RWPE1 (cell line): ENCODE data around the gene ZCCHC24.

Experiments
- CTCF ChIA-PET: fragments of 350-600 bp; sonication (Branson Sonifier 250); formaldehyde crosslinking; extraction: SDS; loops from one replicate; lab custom pipeline; 2021; lab: Yijun Ruan, JAX
- POLR2A ChIA-PET: fragments of 400-600 bp; formaldehyde crosslinking; extraction: SDS; loops from one replicate; lab custom pipeline; 2020; ENCODE audit warnings: antibody characterized with exemption; ENCODE audit not compliant: low non-redundant PET; lab: Yijun Ruan, JAX
- DNase-seq: peaks from one replicate; pipeline ENCODE4 v3.0.0; 2012; ENCODE audit warnings: low spot score
- H3K27ac ChIP-seq: fragments of 450-650 bp; 2 replicates; pipeline ENCODE4 v1.5.1; 2017
- TF ChIP-seq, protein P1 (sequence below): fragments of 450-650 bp; conservative IDR thresholded peaks from 2 replicates; pipeline ENCODE4 v1.5.1; 2017; ENCODE audit warnings: low read depth, mild to moderate bottlenecking

Gene ZCCHC24

DNA sequence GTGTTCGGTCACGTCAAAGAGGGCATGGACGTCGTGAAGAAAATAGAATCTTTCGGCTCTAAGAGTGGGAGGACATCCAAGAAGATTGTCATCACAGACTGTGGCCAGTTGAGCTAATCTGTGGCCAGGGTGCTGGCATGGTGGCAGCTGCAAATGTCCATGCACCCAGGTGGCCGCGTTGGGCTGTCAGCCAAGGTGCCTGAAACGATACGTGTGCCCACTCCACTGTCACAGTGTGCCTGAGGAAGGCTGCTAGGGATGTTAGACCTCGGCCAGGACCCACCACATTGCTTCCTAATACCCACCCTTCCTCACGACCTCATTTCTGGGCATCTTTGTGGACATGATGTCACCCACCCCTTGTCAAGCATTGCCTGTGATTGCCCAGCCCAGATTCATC is 91.7 kb downstream of the ZCCHC24 start:
- no peak for DNase-seq
- POLR2A ChIA-PET: interaction anchor here (0.8 kb wide), 1 partner anchor 8 kb away, joined by 3 read pairs; no protein-coding TSS in a partner anchor
- TF ChIP-seq, protein P1, sequence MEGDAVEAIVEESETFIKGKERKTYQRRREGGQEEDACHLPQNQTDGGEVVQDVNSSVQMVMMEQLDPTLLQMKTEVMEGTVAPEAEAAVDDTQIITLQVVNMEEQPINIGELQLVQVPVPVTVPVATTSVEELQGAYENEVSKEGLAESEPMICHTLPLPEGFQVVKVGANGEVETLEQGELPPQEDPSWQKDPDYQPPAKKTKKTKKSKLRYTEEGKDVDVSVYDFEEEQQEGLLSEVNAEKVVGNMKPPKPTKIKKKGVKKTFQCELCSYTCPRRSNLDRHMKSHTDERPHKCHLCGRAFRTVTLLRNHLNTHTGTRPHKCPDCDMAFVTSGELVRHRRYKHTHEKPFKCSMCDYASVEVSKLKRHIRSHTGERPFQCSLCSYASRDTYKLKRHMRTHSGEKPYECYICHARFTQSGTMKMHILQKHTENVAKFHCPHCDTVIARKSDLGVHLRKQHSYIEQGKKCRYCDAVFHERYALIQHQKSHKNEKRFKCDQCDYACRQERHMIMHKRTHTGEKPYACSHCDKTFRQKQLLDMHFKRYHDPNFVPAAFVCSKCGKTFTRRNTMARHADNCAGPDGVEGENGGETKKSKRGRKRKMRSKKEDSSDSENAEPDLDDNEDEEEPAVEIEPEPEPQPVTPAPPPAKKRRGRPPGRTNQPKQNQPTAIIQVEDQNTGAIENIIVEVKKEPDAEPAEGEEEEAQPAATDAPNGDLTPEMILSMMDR: no peak
- no peak overlapping the region for H3K27ac ChIP-seq
- CTCF ChIA-PET: no interaction called here

DNA sequence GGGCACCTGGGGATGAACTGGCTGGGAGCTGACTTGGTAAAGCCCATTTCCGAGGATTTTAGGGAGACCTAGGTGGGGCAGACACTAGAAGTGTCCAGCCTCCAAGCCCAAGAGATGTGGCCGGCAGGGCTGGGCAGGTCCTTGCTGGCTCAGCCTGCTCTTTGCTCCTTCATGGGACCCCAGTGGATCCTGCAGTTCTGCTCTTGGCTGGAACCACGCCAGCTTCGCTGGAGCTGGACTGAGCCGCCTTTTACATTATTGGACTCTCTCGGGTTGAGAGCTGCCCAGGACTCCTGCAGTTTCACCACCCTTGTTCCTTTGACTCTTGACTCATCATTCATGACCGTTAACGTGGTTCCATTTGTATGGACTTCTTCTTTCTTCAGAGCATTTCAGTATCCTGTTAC is 92.4 kb downstream of the ZCCHC24 start:
- H3K27ac ChIP-seq: no peak overlapping the region
- no peak for DNase-seq
- POLR2A ChIA-PET: interaction anchor here (0.6 kb wide), 1 partner anchor 13 kb away, joined by 3 read pairs; no protein-coding TSS in a partner anchor
- CTCF ChIA-PET: no interaction called here
- TF ChIP-seq, protein P1: no peak

DNA sequence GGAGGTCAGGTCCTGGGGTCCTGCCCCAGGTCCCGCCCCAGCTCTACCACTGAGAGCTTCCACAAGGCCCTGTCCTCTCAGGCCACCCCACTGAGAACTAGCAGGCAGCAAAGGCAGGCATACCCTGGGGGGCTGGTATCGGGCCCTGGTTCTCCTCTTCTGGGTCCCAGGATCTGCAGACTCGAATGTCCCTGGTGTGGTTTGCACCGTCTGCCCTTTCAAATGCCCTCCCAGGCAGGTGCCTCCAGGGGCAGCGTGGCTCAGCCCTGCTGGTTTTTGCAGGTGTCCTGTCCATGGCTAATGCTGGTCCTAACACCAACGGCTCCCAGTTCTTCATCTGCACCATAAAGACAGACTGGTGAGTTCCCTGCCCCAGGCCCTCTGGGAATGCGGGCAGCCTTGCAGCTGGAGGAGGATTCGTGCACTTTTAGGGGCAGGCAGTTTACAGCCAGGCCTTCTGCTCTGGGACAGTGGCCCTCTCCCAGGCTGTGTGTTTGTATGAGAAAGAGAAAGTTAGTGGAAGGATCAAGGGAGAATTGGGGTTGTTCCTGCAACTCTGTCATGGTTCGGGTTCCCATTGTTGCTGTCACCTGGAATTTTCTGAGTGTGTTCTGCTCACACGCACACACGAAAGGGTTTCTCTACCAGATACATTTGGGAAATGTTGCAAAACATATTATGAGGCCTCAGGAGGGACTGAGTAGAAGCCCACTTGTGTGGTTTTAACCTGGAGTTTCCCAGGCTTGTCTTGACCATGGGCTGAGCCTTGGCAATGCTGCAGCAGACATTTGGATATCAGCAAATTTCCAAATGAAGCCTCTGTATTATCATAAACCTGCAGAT is 93.2 kb downstream of the ZCCHC24 start:
- CTCF ChIA-PET: interaction anchor here (0.7 kb wide), 1 partner anchor 337 kb away, joined by 3 read pairs; no protein-coding TSS in a partner anchor
- DNase-seq: no peak
- POLR2A ChIA-PET: interaction anchor here (0.6 kb wide), 2 partner anchors 10 to 14 kb away, joined by 3 read pairs; no protein-coding TSS in a partner anchor
- no peak overlapping the region for H3K27ac ChIP-seq
- TF ChIP-seq, protein P1: no peak

DNA sequence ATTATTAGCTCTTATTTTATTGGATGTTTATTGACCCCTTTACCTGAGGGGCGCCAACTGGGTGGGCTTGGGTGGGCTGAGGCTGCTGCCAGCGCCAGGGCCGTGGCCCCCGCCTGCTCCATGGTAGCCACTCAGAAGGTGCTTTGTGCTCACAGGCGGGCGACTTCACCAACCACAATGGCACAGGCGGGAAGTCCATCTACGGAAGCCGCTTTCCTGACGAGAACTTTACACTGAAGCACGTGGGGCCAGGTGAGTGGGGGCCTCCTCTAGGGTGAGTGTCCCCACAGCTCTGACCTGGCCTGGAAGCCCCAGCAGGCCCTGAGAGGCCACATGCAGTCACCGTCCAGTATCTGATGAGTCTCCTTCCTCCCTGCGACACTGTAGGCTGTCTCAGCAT is 94.1 kb downstream of the ZCCHC24 start:
- CTCF ChIA-PET: interaction anchor here (0.7 kb wide), 1 partner anchor 207 kb away, joined by 3 read pairs; no protein-coding TSS in a partner anchor
- POLR2A ChIA-PET: interaction anchor here (0.6 kb wide), 1 partner anchor 10 kb away, joined by 3 read pairs; no protein-coding TSS in a partner anchor
- TF ChIP-seq, protein P1: no peak
- no peak for DNase-seq
- H3K27ac ChIP-seq: no peak overlapping the region

DNA sequence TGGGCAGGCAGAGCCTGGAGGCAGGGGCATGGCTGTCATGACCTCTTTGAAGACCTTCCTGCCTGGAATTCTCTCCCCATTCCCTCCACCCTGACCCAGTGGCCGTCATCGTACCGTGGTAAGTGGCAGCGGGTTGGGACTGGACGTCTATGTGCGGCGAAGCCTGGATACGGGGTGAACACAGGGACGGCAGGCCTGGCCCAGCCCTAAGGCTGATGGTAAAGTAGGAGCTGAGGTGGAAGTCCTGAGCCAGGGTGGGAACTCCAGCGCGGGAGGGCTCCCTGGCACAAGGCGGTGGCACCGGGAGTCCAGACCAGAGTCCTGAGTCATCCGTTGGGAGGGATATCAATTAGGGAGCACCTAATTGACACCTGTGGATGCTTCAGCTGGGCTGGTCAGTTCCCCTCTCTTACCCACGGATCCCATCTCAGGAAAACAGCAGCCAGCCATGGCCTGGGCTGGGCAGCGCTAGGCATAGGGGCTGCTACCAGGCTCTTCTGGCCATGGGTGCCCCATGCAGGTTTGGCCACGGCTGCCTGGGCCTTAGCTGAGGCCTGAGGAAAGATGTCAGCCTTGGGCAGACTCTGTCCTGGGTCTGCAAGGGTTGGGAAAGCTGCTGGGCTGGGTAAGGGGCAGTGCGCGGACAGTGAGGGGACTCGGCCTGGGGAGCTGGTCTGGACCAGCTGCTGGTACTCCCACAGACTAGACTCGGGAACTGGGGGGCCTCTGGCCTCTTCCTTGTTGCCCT is 94.8 kb downstream of the ZCCHC24 start:
- TF ChIP-seq, protein P1: no peak
- POLR2A ChIA-PET: no interaction called here
- H3K27ac ChIP-seq: peak overlapping the region; percentile 85
- CTCF ChIA-PET: interaction anchor here (0.6 to 0.7 kb wide), 2 partner anchors 207 to 725 kb away, joined by 3 read pairs; no protein-coding TSS in a partner anchor
- DNase-seq: no peak
